Endothelial cell (in vitro differentiated cells): ENCODE measurements around the gene CDH19. TPM values are rescaled to one million over a fixed set of nuclear protein-coding genes. Genes with fewer than 3 reads are reported as not detected.

Experiments used
- DNase-seq: peaks from one replicate; pipeline ENCODE4 v3.0.0; 2021; ENCODE audit warnings: low spot score
- H3K27ac Mint-ChIP-seq: one replicate; pipeline ENCODE4 v1.8.0; 2021; ENCODE audit warnings: mixed read lengths, inconsistent platforms; ENCODE audit not compliant: unreplicated experiment
- H3K27me3 Mint-ChIP-seq: one replicate; pipeline ENCODE4 v1.8.0; 2021; ENCODE audit warnings: mild to moderate bottlenecking, moderate library complexity, mixed read lengths, inconsistent platforms; ENCODE audit not compliant: unreplicated experiment
- H3K36me3 Mint-ChIP-seq: one replicate; pipeline ENCODE4 v1.8.0; 2021; ENCODE audit warnings: mild to moderate bottlenecking, low read depth, mixed read lengths, inconsistent platforms; ENCODE audit not compliant: unreplicated experiment
- H3K4me1 Mint-ChIP-seq: one replicate; pipeline ENCODE4 v1.8.0; 2021; ENCODE audit warnings: mild to moderate bottlenecking, mixed read lengths, inconsistent platforms; ENCODE audit not compliant: unreplicated experiment
- H3K4me3 Mint-ChIP-seq: one replicate; pipeline ENCODE4 v1.8.0; 2021; ENCODE audit warnings: mild to moderate bottlenecking, mixed read lengths, inconsistent platforms; ENCODE audit not compliant: unreplicated experiment
- H3K9me3 Mint-ChIP-seq: one replicate; pipeline ENCODE4 v1.8.0; 2021; ENCODE audit warnings: mixed read lengths, inconsistent platforms; ENCODE audit not compliant: unreplicated experiment
- total RNA-seq: library from RNA; stranded (reverse); fragmentation: NEBNext Ultra II Directional; extraction: Animal tissue kit (Norgen Biotek cat#: 25700); gene quantifications from one replicate; pipeline ENCODE4 v1.2.1, GENCODE V29; 2021; ENCODE audit not compliant: unreplicated experiment
- TF ChIP-seq, protein P1 (sequence below): fragments of 200-600 bp; sonication (generic); IDR thresholded peaks from one replicate; pipeline ENCODE4 v1.5.0; 2021; ENCODE audit warnings: antibody characterized with exemption; ENCODE audit not compliant: unreplicated experiment

Gene CDH19
- total RNA-seq, 1 donor from 2014 or later = not detected

DNA sequence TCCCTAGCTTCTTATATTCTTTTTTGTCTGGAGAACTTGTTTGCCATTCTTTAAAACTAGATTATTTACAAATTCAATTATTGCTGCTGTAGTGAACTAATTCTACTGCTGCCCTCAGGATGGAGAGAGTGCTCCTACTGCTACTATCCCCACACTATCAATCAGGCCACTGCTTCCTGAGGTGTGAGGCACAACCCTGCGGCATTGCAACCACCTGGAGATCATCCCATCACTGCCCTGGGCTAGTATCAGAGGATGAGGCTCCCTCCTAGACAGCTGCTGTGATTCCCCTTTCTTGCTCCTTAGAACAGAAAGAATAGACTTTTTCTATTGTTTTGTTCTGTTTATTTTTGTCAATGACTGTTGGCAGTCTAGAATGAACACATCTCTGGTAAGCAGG, 146.6 kb downstream of the CDH19 start:
- DNase-seq = no peak
- no peaks in the 10 kb centered on the region for H3K4me1 Mint-ChIP-seq
- no peaks in the 10 kb centered on the region for H3K27me3 Mint-ChIP-seq
- no peak overlapping the region for H3K4me3 Mint-ChIP-seq
- H3K36me3 Mint-ChIP-seq = no peaks in the 10 kb centered on the region
- TF ChIP-seq, protein P1, sequence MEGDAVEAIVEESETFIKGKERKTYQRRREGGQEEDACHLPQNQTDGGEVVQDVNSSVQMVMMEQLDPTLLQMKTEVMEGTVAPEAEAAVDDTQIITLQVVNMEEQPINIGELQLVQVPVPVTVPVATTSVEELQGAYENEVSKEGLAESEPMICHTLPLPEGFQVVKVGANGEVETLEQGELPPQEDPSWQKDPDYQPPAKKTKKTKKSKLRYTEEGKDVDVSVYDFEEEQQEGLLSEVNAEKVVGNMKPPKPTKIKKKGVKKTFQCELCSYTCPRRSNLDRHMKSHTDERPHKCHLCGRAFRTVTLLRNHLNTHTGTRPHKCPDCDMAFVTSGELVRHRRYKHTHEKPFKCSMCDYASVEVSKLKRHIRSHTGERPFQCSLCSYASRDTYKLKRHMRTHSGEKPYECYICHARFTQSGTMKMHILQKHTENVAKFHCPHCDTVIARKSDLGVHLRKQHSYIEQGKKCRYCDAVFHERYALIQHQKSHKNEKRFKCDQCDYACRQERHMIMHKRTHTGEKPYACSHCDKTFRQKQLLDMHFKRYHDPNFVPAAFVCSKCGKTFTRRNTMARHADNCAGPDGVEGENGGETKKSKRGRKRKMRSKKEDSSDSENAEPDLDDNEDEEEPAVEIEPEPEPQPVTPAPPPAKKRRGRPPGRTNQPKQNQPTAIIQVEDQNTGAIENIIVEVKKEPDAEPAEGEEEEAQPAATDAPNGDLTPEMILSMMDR = no peak
- H3K27ac Mint-ChIP-seq = no peak overlapping the region
- H3K9me3 Mint-ChIP-seq = no peaks in the 10 kb centered on the region
